Measurements from ENCODE around the gene CIRBP. TPM values are rescaled to one million over a fixed set of nuclear protein-coding genes. Genes with fewer than 3 reads are reported as not detected.

CIRBP gene
- total and polyA plus RNA-seq, 9 of the 15 experiments (the other 6 are each of a cell fraction or from before 2014, with no cell fraction given): 20.5 to 327 (median 176) TPM

- TF ChIP-seq CHD2 (IDR thresholded peaks at IDR 0.05; ENCODE audit: low read depth, low read length): no peak
- TF ChIP-seq KDM2B (CRISPR knock-in tag; IDR thresholded peaks at IDR 0.05): no peak
- no peak for TF ChIP-seq CXXC5 (CRISPR knock-in tag; IDR thresholded peaks at IDR 0.05)
- TF ChIP-seq YY1 (IDR thresholded peaks at IDR 0.05; ENCODE audit: borderline replicate concordance in 1 of 3, control insufficient read depth in 1 of 3, extremely low read depth in 1 of 3, insufficient read depth in 3 of 3, insufficient read length in 1 of 3, insufficient replicate concordance in 2 of 3, low read depth in 1 of 3, low read length in 2 of 3): no peak
- TF ChIP-seq ATF6 (CRISPR knock-in tag; IDR thresholded peaks at IDR 0.05): no peak
- TF ChIP-seq TCF15 (CRISPR knock-in tag; IDR thresholded peaks at IDR 0.05): no peak
- TF ChIP-seq CCAR2 (IDR thresholded peaks at IDR 0.05; ENCODE audit: low read depth, low read length): no peak
- 0 out of 2 replicates have a peak, but pooled peaks have one; percentile 7 for TF ChIP-seq HBP1 (CRISPR knock-in tag; IDR thresholded peaks at IDR 0.05)
- no peak for TF ChIP-seq HES1 (IDR thresholded peaks at IDR 0.05; ENCODE audit: low read depth)
- TF ChIP-seq ZNF263 (CRISPR knock-in tag; IDR thresholded peaks at IDR 0.05; ENCODE audit: borderline replicate concordance): 0 out of 2 replicates have a peak, but pooled peaks have one; percentile 53
- TF ChIP-seq HDGF (IDR thresholded peaks at IDR 0.05): no peak
- no peak for TF ChIP-seq ZNF224 (CRISPR knock-in tag; IDR thresholded peaks at IDR 0.05)
- no peak for TF ChIP-seq POLR2G (IDR thresholded peaks at IDR 0.05; ENCODE audit: low read depth, low read length)
- TF ChIP-seq ZHX1 (conservative IDR thresholded peaks at IDR 0.05; ENCODE audit: low read length): no peak
- TF ChIP-seq MXI1 (IDR thresholded peaks at IDR 0.05; ENCODE audit: low read depth, low read length): no peak; the same call in 1 of the 2 replicates
- 0 out of 4 replicates have a peak, but pooled peaks of 1 of the 2 experiments have one; percentile 75 for TF ChIP-seq KDM4B (IDR thresholded peaks at IDR 0.05; ENCODE audit: borderline replicate concordance in 2 of 2, low read depth in 1 of 2)
- TF ChIP-seq EZH2 (IDR thresholded peaks at IDR 0.05; ENCODE audit: borderline replicate concordance, low read depth, low read length): no peak
- no peak for TF ChIP-seq CBX2 (IDR thresholded peaks at IDR 0.05; ENCODE audit: insufficient read depth, low read length, poor library complexity, severe bottlenecking)
These were observed 7.0 kb downstream of the CIRBP start (continued) for GRCh38 chr19:1275976-1276627.

Data from K562 (cell line).